ENCODE measurements around the gene OR2W1.
A peak's percentile ranks its signal among the peaks of the same experiment; 100 is the strongest.

OR2W1 gene

GRCh38 chr6:28996844-28997510 is 48.0 kb downstream of the OR2W1 start:
- no peak for DNase-seq (ENCODE audit: low read depth)

- peak; percentile 26 for DNase-seq (ENCODE audit: low read depth)
Observed at GRCh38 chr6:28995093-28995650, 49.8 kb downstream of the OR2W1 start.

Data from EH (cell line).